ENCODE data around the gene PLAU. TPM values are rescaled to one million over a fixed set of nuclear protein-coding genes. Genes with fewer than 3 reads are reported as not detected.
"Not testable (repeated sequence)": the region's sequence is repeated elsewhere in the genome, so short reads cannot be mapped to it uniquely, and the experiment has no call there.

Gene PLAU
- total and polyA plus RNA-seq, 8 donors = 1.4 to 29.0 (median 1.9) TPM

GRCh38 chr10:73964743-73965142 is 53.8 kb downstream of the PLAU start:
- DNase-seq (no peak), ATAC-seq (no peak)
- Histone ChIP-seq H3K27me3 (no peaks in the 10 kb centered on the region), H3K9me3 (no peaks in the 10 kb centered on the region), H3K4me1 (peaks cover 11 to 42% of the 10 kb centered on the region in 2 donors), H3K27ac (no peak overlapping the region), H3K36me3 (no peaks in the 10 kb centered on the region), H3K4me3 (no peak overlapping the region)
- intact Hi-C loops (cut with DNase I) = no loop called here
- no peak for TF ChIP-seq CTCF (IDR thresholded peaks at IDR 0.05)

GRCh38 chr10:73965267-73965889 is 54.4 kb downstream of the PLAU start:
- Histone ChIP-seq H3K27ac (peak overlapping the region; percentile 77 to 79), H3K4me1 (peaks cover 11 to 38% of the 10 kb centered on the region in 2 donors)
- H3K4me3 ChIP-seq; DNase-seq; H3K9me3 ChIP-seq; H3K27me3 ChIP-seq; intact Hi-C loops (cut with DNase I); ATAC-seq; H3K36me3 ChIP-seq: not testable (repeated sequence)

- DNase-seq (peak in 3 of 4 donors; percentile 60 to 76 (median 72)), ATAC-seq (peak; percentile 79)
- H3K36me3 ChIP-seq = no peaks in the 10 kb centered on the region
- H3K4me1 ChIP-seq = peaks cover 11 to 38% of the 10 kb centered on the region in 2 donors
- no peaks in the 10 kb centered on the region for H3K9me3 ChIP-seq
- peak overlapping the region; percentile 77 to 79 for H3K27ac ChIP-seq
- H3K4me3 ChIP-seq = no peak overlapping the region
- intact Hi-C loops (cut with DNase I) = no loop called here
- no peak for TF ChIP-seq CTCF (IDR thresholded peaks at IDR 0.05)
- no peaks in the 10 kb centered on the region for H3K27me3 ChIP-seq
These were observed 55.2 kb downstream of the PLAU start for GRCh38 chr10:73965890-73966768.

GRCh38 chr10:73967022-73967429 is 56.1 kb downstream of the PLAU start:
- intact Hi-C loops (cut with DNase I) = no loop called here
- no peaks in the 10 kb centered on the region for H3K9me3 ChIP-seq
- no peak for ATAC-seq

More at GRCh38 chr10:73967022-73967429, 56.1 kb downstream of the PLAU start:
- no peak for DNase-seq
- TF ChIP-seq CTCF (IDR thresholded peaks at IDR 0.05) = no peak
- Histone ChIP-seq H3K27ac (peak overlapping the region; percentile 77 to 79), H3K4me3 (no peak overlapping the region), H3K4me1 (peaks cover 11 to 38% of the 10 kb centered on the region in 2 donors), H3K36me3 (no peaks in the 10 kb centered on the region), H3K27me3 (no peaks in the 10 kb centered on the region)

Other genes with a start within 250 kb of the PLAU start
- 1 to 10 TPM; 8.4 to 10.0 TPM for gene AGAP5, start 213.0 kb upstream of the PLAU start, total RNA-seq
- gene AGAP5, start 213.0 kb upstream of the PLAU start, polyA plus RNA-seq (ENCODE audit: insufficient read length in 6 of 6) = 10 to 100 TPM; 20.0 to 35.4 (median 27.4) TPM
- gene SEC24C, start 166.8 kb upstream of the PLAU start, total RNA-seq = 10 to 100 TPM; 86.6 to 88.1 TPM
- 10 to 100 TPM; 59.9 to 77.7 (median 63.1) TPM for gene SEC24C, start 166.8 kb upstream of the PLAU start, polyA plus RNA-seq (ENCODE audit: insufficient read length in 6 of 6)
- gene CHCHD1, start 129.1 kb upstream of the PLAU start, total RNA-seq = 10 to 100 TPM; 24.8 to 27.5 TPM
- gene CHCHD1, start 129.1 kb upstream of the PLAU start, polyA plus RNA-seq (ENCODE audit: insufficient read length in 6 of 6) = 10 to 100 TPM; 35.8 to 41.5 (median 39.6) TPM
- 100 to 1,000 TPM; 103 to 112 TPM for gene ZSWIM8, start 125.5 kb upstream of the PLAU start, total RNA-seq
- gene ZSWIM8, start 125.5 kb upstream of the PLAU start, polyA plus RNA-seq (ENCODE audit: insufficient read length in 6 of 6) = 100 to 1,000 TPM in 1 of 6 donors, 10 to 100 TPM in 5; 85.2 to 119 (median 91.9) TPM
- gene NDST2, start 99.5 kb upstream of the PLAU start, total RNA-seq = 10 to 100 TPM; 24.1 to 32.2 TPM
- 10 to 100 TPM; 30.1 to 39.8 (median 37.1) TPM for gene NDST2, start 99.5 kb upstream of the PLAU start, polyA plus RNA-seq (ENCODE audit: insufficient read length in 6 of 6)
- 10 to 100 TPM; 28.9 to 36.6 TPM for gene CAMK2G, start 36.6 kb upstream of the PLAU start, total RNA-seq
- gene CAMK2G, start 36.6 kb upstream of the PLAU start, polyA plus RNA-seq (ENCODE audit: insufficient read length in 6 of 6) = 10 to 100 TPM; 31.5 to 44.5 (median 36.1) TPM
- gene VCL, start 87.0 kb downstream of the PLAU start, total RNA-seq = 100 to 1,000 TPM; 179 to 195 TPM
- gene VCL, start 87.0 kb downstream of the PLAU start, polyA plus RNA-seq (ENCODE audit: insufficient read length in 6 of 6) = 100 to 1,000 TPM in 1 of 6 donors, 10 to 100 TPM in 5; 90.6 to 108 (median 95.7) TPM
- 10 to 100 TPM; 37.5 to 40.5 TPM for gene AP3M1, start 239.7 kb downstream of the PLAU start, total RNA-seq
- 10 to 100 TPM; 45.7 to 56.4 (median 54.2) TPM for gene AP3M1, start 239.7 kb downstream of the PLAU start, polyA plus RNA-seq (ENCODE audit: insufficient read length in 6 of 6)
- gene ADK, start 240.1 kb downstream of the PLAU start, total RNA-seq = 10 to 100 TPM; 60.3 to 68.6 TPM
- 10 to 100 TPM; 44.8 to 68.0 (median 52.5) TPM for gene ADK, start 240.1 kb downstream of the PLAU start, polyA plus RNA-seq (ENCODE audit: insufficient read length in 6 of 6)